Activated CD4-positive, alpha-beta T cell treated with anti-CD3 and anti-CD28 coated beads, Interleukin-2, Interleukin-4, amounts not matched to agents 100 ng/mL and 50 ng/mL, durations not matched to agents 16 hours and 8 hours (primary cell): ENCODE measurements around the gene ATP2C2.

Experiments used
- DNase-seq: peaks from one replicate; pipeline ENCODE4 v3.0.0-alpha.2; 2020; ENCODE audit warnings: low spot score

The ATP2C2 gene

GRCh38 chr16:84513666-84514065 lies 145.3 kb downstream of the ATP2C2 start:
- DNase-seq = no peak
